Mammary epithelial cell (primary cell): ENCODE measurements around the gene L3MBTL4.

Source experiments
- CTCF ChIP-seq, 2 donors: IDR thresholded peaks in 1 of 2; conservative IDR thresholded peaks in 1 of 2; 2 replicates each; pipeline ENCODE4 v1.5.1; 2011 to 2012; ENCODE audit warnings: inconsistent platforms in 2 of 2, low read length in 2 of 2, mild to moderate bottlenecking in 2 of 2, control low read depth in 1 of 2, low read depth in 1 of 2; ENCODE audit not compliant: insufficient read depth in 1 of 2; ENCODE audit errors: extremely low read depth in 1 of 2
- EZH2 ChIP-seq: IDR thresholded peaks from 2 replicates; pipeline ENCODE4 v1.6.1; 2012; ENCODE audit warnings: low read length, inconsistent platforms, borderline replicate concordance

GRCh38 chr18:6199777-6200176 is 214.9 kb downstream of the L3MBTL4 start:
- TF ChIP-seq CTCF (conservative IDR thresholded peaks at IDR 0.05 in 1 of 2, IDR thresholded peaks at IDR 0.05 in 1 of 2; ENCODE audit: extremely low read depth in 1 of 2, insufficient read depth in 1 of 2, low read depth in 1 of 2, low read length in 2 of 2) = no peak
- no peak for TF ChIP-seq EZH2
